BLaER1 treated with 17β-estradiol and CSF1 and Interleukin-3, amounts not matched to agents 10 nM and 100 nM (cell line): ENCODE data around the gene PDLIM7.

Experiments used
- H3K27ac ChIP-seq, 11 experiments: shearing (Covaris generic); formaldehyde crosslinking; 2 replicates each; pipeline ENCODE4 v1.8.1; 2022
- H3K27me3 ChIP-seq, 11 experiments: shearing (Covaris generic); formaldehyde crosslinking; 2 replicates each; pipeline ENCODE4 v1.8.1; 2022
- H3K36me3 ChIP-seq, 11 experiments: shearing (Covaris generic); formaldehyde crosslinking; 2 replicates each; pipeline ENCODE4 v1.8.1; 2022
- H3K4me1 ChIP-seq, 10 experiments: shearing (Covaris generic); formaldehyde crosslinking; 2 replicates each; pipeline ENCODE4 v1.8.1; 2022
- H3K4me2 ChIP-seq, 11 experiments: shearing (Covaris generic); formaldehyde crosslinking; 2 replicates each; pipeline ENCODE4 v1.8.1; 2022
- H3K4me3 ChIP-seq, 10 experiments: shearing (Covaris generic); formaldehyde crosslinking; 2 replicates each; pipeline ENCODE4 v1.8.1; 2022
- H3K9ac ChIP-seq, 11 experiments: shearing (Covaris generic); formaldehyde crosslinking; 2 replicates each; pipeline ENCODE4 v1.8.1; 2022
- H3K9me3 ChIP-seq, 11 experiments: shearing (Covaris generic); formaldehyde crosslinking; replicated peaks in 1 of 11; 2 replicates each; pipeline ENCODE4 v1.8.1; 2022
- H4K20me1 ChIP-seq, 11 experiments: shearing (Covaris generic); formaldehyde crosslinking; 2 replicates each; pipeline ENCODE4 v1.8.1; 2022
- Cebpa-rat ChIP-seq, 11 experiments: shearing (Covaris generic); IDR thresholded peaks; 2 replicates each; pipeline ENCODE4 v1.8.1; 2022

PDLIM7 gene

GRCh38 chr5:177474002-177474476 is 23.4 kb downstream of the PDLIM7 start:
- peak overlapping the region in 8 of 11 experiments; percentile 20 to 60 (median 40); a peak in 11 of 22 replicates for H3K27ac ChIP-seq
- no peaks in the 10 kb centered on the region for H3K9me3 ChIP-seq
- no peaks in the 10 kb centered on the region for H3K27me3 ChIP-seq
- H4K20me1 ChIP-seq: peaks cover 13 to 61% (median 37%) of the 10 kb centered on the region in 11 experiments; a peak in 21 of 22 replicates
- H3K9ac ChIP-seq: peak overlapping the region in 8 of 11 experiments; percentile 7 to 99 (median 42); a peak in 11 of 22 replicates
- H3K4me3 ChIP-seq: peak overlapping the region in 7 of 10 experiments; percentile 10 to 43 (median 34); a peak in 8 of 20 replicates
- H3K4me1 ChIP-seq: peaks cover 81 to 88% (median 85%) of the 10 kb centered on the region in 10 experiments
- peak overlapping the region; percentile 73 to 88 (median 83) for H3K4me2 ChIP-seq
- TF ChIP-seq Cebpa-rat (IDR thresholded peaks at IDR 0.05): no peak
- peaks cover 0 to 33% (median 28%) of the 10 kb centered on the region in 11 experiments; a peak in 18 of 22 replicates for H3K36me3 ChIP-seq

- Histone ChIP-seq H3K27ac (peak within 1 kb of the TSS; percentile 16 to 99 (median 97); a peak in 21 of 22 replicates), H3K4me2 (peak within 1 kb of the TSS; percentile 94 to 100 (median 99)), H3K4me3 (peak within 1 kb of the TSS; percentile 63 to 92 (median 78)), H3K27me3 (no peaks in the 10 kb centered on the region), H3K9me3 (no peaks in the 10 kb centered on the region), H4K20me1 (peaks cover 11 to 61% (median 42%) of the 10 kb centered on the region in 11 experiments; a peak in 21 of 22 replicates), H3K9ac (peak within 1 kb of the TSS; percentile 82 to 100 (median 97)), H3K36me3 (peaks cover 0 to 38% (median 34%) of the 10 kb centered on the region in 11 experiments; a peak in 20 of 22 replicates), H3K4me1 (peaks cover 76 to 85% (median 81%) of the 10 kb centered on the region in 10 experiments)
- no peak for TF ChIP-seq Cebpa-rat (IDR thresholded peaks at IDR 0.05)
These were observed 23.9 kb downstream of the PDLIM7 start, which contains the start of gene DBN1 for GRCh38 chr5:177473443-177474001. Gene DBN1 (minus strand): TSS chr5:177473634. CDS start chr5:177473521, 113 bp downstream.

GRCh38 chr5:177472460-177473442 is 24.7 kb downstream of the PDLIM7 start:
- Histone ChIP-seq H3K27me3 (no peaks in the 10 kb centered on the region), H4K20me1 (peaks cover 11 to 61% (median 49%) of the 10 kb centered on the region in 11 experiments; a peak in 21 of 22 replicates), H3K36me3 (peaks cover 0 to 46% (median 41%) of the 10 kb centered on the region in 11 experiments; a peak in 21 of 22 replicates), H3K4me2 (peak overlapping the region; percentile 94 to 100 (median 99)), H3K9ac (peak overlapping the region; percentile 82 to 100 (median 97)), H3K27ac (peak overlapping the region; percentile 16 to 99 (median 97); a peak in 21 of 22 replicates), H3K4me3 (peak overlapping the region; percentile 63 to 92 (median 78)), H3K9me3 (no peaks in the 10 kb centered on the region; a peak in 1 of 22 replicates), H3K4me1 (peaks cover 68 to 77% (median 73%) of the 10 kb centered on the region in 10 experiments)
- no peak for TF ChIP-seq Cebpa-rat (IDR thresholded peaks at IDR 0.05)

GRCh38 chr5:177471610-177472356 is 25.6 kb downstream of the PDLIM7 start:
- TF ChIP-seq Cebpa-rat (IDR thresholded peaks at IDR 0.05): no peak; a peak in 1 of 22 replicates
- H3K9ac ChIP-seq: peak overlapping the region; percentile 17 to 100 (median 97); a peak in 21 of 22 replicates
- no peaks in the 10 kb centered on the region for H3K27me3 ChIP-seq
- peaks cover 11 to 60% (median 55%) of the 10 kb centered on the region in 11 experiments; a peak in 21 of 22 replicates for H4K20me1 ChIP-seq
- H3K9me3 ChIP-seq: peaks cover 0 to 10% (median 3%) of the 10 kb centered on the region in 11 experiments; a peak in 13 of 22 replicates
- peak overlapping the region; percentile 63 to 92 (median 78) for H3K4me3 ChIP-seq
- peaks cover 60 to 68% (median 64%) of the 10 kb centered on the region in 10 experiments for H3K4me1 ChIP-seq
- H3K36me3 ChIP-seq: peaks cover 9 to 56% (median 51%) of the 10 kb centered on the region in 11 experiments
- H3K4me2 ChIP-seq: peak overlapping the region; percentile 94 to 100 (median 99)
- peak overlapping the region in 9 of 11 experiments; percentile 78 to 99 (median 98); a peak in 19 of 22 replicates for H3K27ac ChIP-seq

GRCh38 chr5:177470759-177471536 is 26.5 kb downstream of the PDLIM7 start:
- H3K4me3 ChIP-seq: peak overlapping the region in 8 of 10 experiments; percentile 75 to 92 (median 78); a peak in 15 of 20 replicates
- peak overlapping the region in 9 of 11 experiments; percentile 84 to 100 (median 97); a peak in 16 of 22 replicates for H3K9ac ChIP-seq
- no peak for TF ChIP-seq Cebpa-rat (IDR thresholded peaks at IDR 0.05)
- peak overlapping the region in 8 of 11 experiments; percentile 63 to 99 (median 98); a peak in 16 of 22 replicates for H3K27ac ChIP-seq
- H3K4me2 ChIP-seq: peak overlapping the region; percentile 94 to 100 (median 99)
- peaks cover 53 to 60% (median 57%) of the 10 kb centered on the region in 10 experiments for H3K4me1 ChIP-seq
- no peaks in the 10 kb centered on the region for H3K27me3 ChIP-seq
- peaks cover 0 to 18% (median 11%) of the 10 kb centered on the region in 11 experiments; a peak in 16 of 22 replicates for H3K9me3 ChIP-seq
- H4K20me1 ChIP-seq: peaks cover 11 to 69% (median 63%) of the 10 kb centered on the region in 11 experiments; a peak in 21 of 22 replicates
- peaks cover 17 to 64% (median 59%) of the 10 kb centered on the region in 11 experiments for H3K36me3 ChIP-seq

- Histone ChIP-seq H4K20me1 (peaks cover 11 to 77% (median 65%) of the 10 kb centered on the region in 11 experiments; a peak in 21 of 22 replicates), H3K9ac (peak overlapping the region in 9 of 11 experiments; percentile 2 to 100 (median 97); a peak in 16 of 22 replicates), H3K27me3 (no peaks in the 10 kb centered on the region), H3K4me2 (peak overlapping the region; percentile 94 to 100 (median 99)), H3K9me3 (peaks cover 5 to 28% (median 21%) of the 10 kb centered on the region in 11 experiments; a peak in 18 of 22 replicates), H3K4me3 (peak overlapping the region in 5 of 10 experiments; percentile 20 to 91 (median 78); a peak in 4 of 20 replicates), H3K4me1 (peaks cover 44 to 50% (median 47%) of the 10 kb centered on the region in 10 experiments), H3K27ac (peak overlapping the region in 9 of 11 experiments; percentile 28 to 99 (median 97); a peak in 17 of 22 replicates), H3K36me3 (peaks cover 27 to 74% (median 69%) of the 10 kb centered on the region in 11 experiments)
- no peak for TF ChIP-seq Cebpa-rat (IDR thresholded peaks at IDR 0.05)
These were observed 27.5 kb downstream of the PDLIM7 start for GRCh38 chr5:177469750-177470525.
